Brain microvascular endothelial cell (primary cell): ENCODE measurements around the gene CFAP251.

Source experiments
- DNase-seq: peaks from one replicate; pipeline ENCODE4 v3.0.0-alpha.2; 2020
- H3K27ac ChIP-seq: fragments of 250-450 bp; sonication (Bioruptor Pico); 2 replicates; pipeline ENCODE4 v1.5.1; 2020; ENCODE audit warnings: mild to moderate bottlenecking, moderate library complexity
- H3K27me3 ChIP-seq: fragments of 250-450 bp; sonication (Bioruptor Pico); replicated peaks from 2 replicates; pipeline ENCODE4 v1.5.1; 2020; ENCODE audit warnings: mild to moderate bottlenecking
- H3K36me3 ChIP-seq: fragments of 250-450 bp; sonication (Bioruptor Pico); replicated peaks from 2 replicates; pipeline ENCODE4 v1.5.1; 2020; ENCODE audit warnings: mild to moderate bottlenecking
- H3K4me3 ChIP-seq: 2 replicates; pipeline ENCODE4 v1.5.1; 2011; ENCODE audit warnings: low read depth, mild to moderate bottlenecking, control low read depth, low read length, moderate library complexity
- in situ Hi-C: cut with HindIII; loops from 2 replicates; pipeline ENCODE4 v1.10.0; 2017; ENCODE audit warnings: low sequenced_read_pairs, low pct_ligation_motif_present
- TF ChIP-seq, protein P1 (sequence below): IDR thresholded peaks from 2 replicates; pipeline ENCODE4 v1.5.1; 2011; ENCODE audit warnings: low read depth, mild to moderate bottlenecking, moderate library complexity, low read length, control low read depth, inconsistent platforms; ENCODE audit errors: missing control alignments

The CFAP251 gene

DNA sequence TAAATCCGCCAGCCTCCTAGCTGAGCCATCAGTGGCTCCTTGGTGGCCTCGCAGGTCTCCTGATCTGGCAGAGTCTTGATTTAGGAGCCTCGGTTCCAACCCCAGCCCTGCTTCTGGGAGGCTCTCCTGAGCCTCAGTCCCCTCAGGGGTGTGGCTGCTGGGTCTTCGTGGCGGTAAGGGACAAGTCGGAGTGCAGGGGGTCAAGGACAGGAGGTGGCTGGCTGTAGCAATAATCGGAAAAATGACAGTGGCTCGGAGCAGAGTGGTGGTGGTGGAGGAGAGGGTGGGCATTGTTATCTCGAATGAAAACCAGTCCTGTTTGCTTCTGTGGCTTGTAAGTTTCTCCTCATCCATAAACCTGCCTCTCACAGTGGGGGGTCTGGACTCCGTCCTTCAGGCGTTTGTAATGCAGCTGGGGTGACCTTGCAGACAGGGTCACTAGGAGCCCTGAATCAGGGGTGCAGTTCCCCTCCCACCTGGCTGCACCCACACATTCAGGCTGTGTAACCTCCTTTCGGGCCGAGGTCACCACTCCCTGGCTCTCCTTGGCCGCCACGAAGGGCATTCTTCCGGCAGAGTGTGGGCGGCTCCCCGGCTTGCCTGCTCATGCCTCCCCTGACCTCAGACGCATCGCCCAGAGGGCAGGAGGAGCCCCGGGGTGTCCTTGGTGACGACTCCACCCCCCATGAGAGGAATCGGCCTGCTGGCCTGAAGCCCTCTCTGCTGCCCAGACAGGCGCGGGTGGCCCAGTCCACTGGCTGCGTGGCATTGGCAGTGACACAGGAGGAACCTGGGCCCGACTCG is 111.4 kb downstream of the CFAP251 start:
- no peak for DNase-seq
- H3K27ac ChIP-seq, result no peak overlapping the region
- no peak overlapping the region for H3K4me3 ChIP-seq
- in situ Hi-C loops, result no loop called here
- H3K27me3 ChIP-seq, result no peaks in the 10 kb centered on the region
- H3K36me3 ChIP-seq, result no peaks in the 10 kb centered on the region
- TF ChIP-seq, protein P1, sequence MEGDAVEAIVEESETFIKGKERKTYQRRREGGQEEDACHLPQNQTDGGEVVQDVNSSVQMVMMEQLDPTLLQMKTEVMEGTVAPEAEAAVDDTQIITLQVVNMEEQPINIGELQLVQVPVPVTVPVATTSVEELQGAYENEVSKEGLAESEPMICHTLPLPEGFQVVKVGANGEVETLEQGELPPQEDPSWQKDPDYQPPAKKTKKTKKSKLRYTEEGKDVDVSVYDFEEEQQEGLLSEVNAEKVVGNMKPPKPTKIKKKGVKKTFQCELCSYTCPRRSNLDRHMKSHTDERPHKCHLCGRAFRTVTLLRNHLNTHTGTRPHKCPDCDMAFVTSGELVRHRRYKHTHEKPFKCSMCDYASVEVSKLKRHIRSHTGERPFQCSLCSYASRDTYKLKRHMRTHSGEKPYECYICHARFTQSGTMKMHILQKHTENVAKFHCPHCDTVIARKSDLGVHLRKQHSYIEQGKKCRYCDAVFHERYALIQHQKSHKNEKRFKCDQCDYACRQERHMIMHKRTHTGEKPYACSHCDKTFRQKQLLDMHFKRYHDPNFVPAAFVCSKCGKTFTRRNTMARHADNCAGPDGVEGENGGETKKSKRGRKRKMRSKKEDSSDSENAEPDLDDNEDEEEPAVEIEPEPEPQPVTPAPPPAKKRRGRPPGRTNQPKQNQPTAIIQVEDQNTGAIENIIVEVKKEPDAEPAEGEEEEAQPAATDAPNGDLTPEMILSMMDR, result no peak

- no peak overlapping the region for H3K4me3 ChIP-seq
- no peak for DNase-seq
- H3K27me3 ChIP-seq, result no peaks in the 10 kb centered on the region
- TF ChIP-seq, protein P1, result no peak
- H3K27ac ChIP-seq, result no peak overlapping the region
- H3K36me3 ChIP-seq, result no peaks in the 10 kb centered on the region
- in situ Hi-C loops, result no loop called here
Observed at GRCh38 chr12:122030424-122031035, 112.1 kb downstream of the CFAP251 start.

GRCh38 chr12:122031342-122032216 is 113.2 kb downstream of the CFAP251 start:
- Histone ChIP-seq H3K27ac (no peak overlapping the region), H3K4me3 (no peak overlapping the region), H3K27me3 (no peaks in the 10 kb centered on the region), H3K36me3 (no peaks in the 10 kb centered on the region)
- DNase-seq, result peak; percentile 32
- TF ChIP-seq, protein P1, result peak; percentile 85
- in situ Hi-C loops, result no loop called here

DNA sequence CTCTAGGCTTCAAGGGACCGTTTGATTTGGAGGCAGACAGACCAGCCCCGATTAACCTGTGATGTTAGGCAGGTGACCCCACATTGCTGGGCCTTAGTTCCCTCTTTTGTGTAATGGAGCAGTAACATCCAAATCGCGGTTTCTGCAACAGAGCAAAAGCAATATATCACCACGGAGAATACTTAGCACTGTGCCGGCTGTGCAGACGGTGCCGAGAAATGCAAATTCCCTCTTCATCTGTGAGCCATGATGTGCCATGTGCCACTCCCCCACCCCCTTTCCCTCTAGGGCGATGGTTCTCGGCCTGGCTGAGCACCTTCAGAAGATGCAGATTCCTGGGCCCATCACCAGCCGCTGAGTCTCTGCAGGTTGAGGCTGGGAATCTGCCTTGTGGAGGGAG is 114.2 kb downstream of the CFAP251 start:
- no peak overlapping the region for H3K4me3 ChIP-seq
- in situ Hi-C loops, result no loop called here
- H3K27ac ChIP-seq, result no peak overlapping the region
- DNase-seq, result no peak
- H3K36me3 ChIP-seq, result no peaks in the 10 kb centered on the region
- no peaks in the 10 kb centered on the region for H3K27me3 ChIP-seq
- TF ChIP-seq, protein P1, result no peak

- in situ Hi-C loops, result no loop called here
- Histone ChIP-seq H3K27me3 (no peaks in the 10 kb centered on the region), H3K27ac (no peak overlapping the region), H3K36me3 (no peaks in the 10 kb centered on the region), H3K4me3 (no peak overlapping the region)
- DNase-seq, result no peak
- TF ChIP-seq, protein P1, result no peak
Observed at GRCh38 chr12:122035292-122035691, 116.9 kb downstream of the CFAP251 start.
